H1 (cell line): ENCODE results near the gene SHC3. TPM values are rescaled to one million over a fixed set of nuclear protein-coding genes. Genes with fewer than 3 reads are reported as not detected.

Source experiments
- CHD7 ChIP-seq: fragments of 300-600 bp; sonication (generic); IDR thresholded peaks from 2 replicates; pipeline ENCODE4 v1.7.1; 2012; ENCODE audit warnings: low read length, moderate library complexity, mild to moderate bottlenecking, inconsistent platforms; ENCODE audit not compliant: insufficient replicate concordance
- polyA plus RNA-seq, 7 experiments: library from polyadenylated mRNA; depleted of rRNA in 3 of 7; stranded (reverse) in 5 of 7; unstranded in 2 of 7; fragments of >200 nt in 5 of 7; fragments of 200-250 nt in 2 of 7; gene quantifications; 1 replicate in 5 of 7; 2 replicates in 1 of 7; 4 replicates in 1 of 7; pipeline versions ENCODE4 v1.2.1 to v1.2.3, GENCODE V29; 2011 to 2013; ENCODE audit warnings: missing spikeins in 2 of 7, mixed read lengths in 2 of 7
- total RNA-seq: library from RNA; stranded (reverse); fragmentation: NEBNext Ultra II Directional; extraction: Animal tissue kit (Norgen Biotek cat#: 25700); gene quantifications from 2 replicates; pipeline ENCODE4 v1.2.1, GENCODE V29; 2021

The SHC3 gene
- total and polyA plus RNA-seq, 2 of the 8 experiments (the other 6 are each of a cell fraction or from before 2014, with no cell fraction given): 1.4 to 7.1 TPM

GRCh38 chr9:89107406-89107805 is 71.2 kb downstream of the SHC3 start (continued):
- no peak for TF ChIP-seq CHD7
- TF ChIP-seq, all 59 proteins: peak for 0
